K562 (cell line): Measurements from ENCODE around the gene TCF12. TPM values are rescaled to one million over a fixed set of nuclear protein-coding genes. Genes with fewer than 3 reads are reported as not detected.

ENCODE experiments used
- ATAC-seq: fragments of 200-7000 bp; cut with Tn5 transposase; 3 replicates; pipeline ENCODE4 v1.9.1; 2020; ENCODE audit warnings: moderate library complexity
- BruUV-seq: library from RNA; stranded (reverse); fragments of 400-500 nt; replicated peaks from 2 replicates; lab custom pipeline; 2021; lab: Mats Ljungman, UMichigan
- CTCF ChIA-PET: fragments of 300-600 bp; formaldehyde crosslinking; extraction: SDS; loops from one replicate; lab custom pipeline; 2021; ENCODE audit warnings: low intra/inter-chr PET ratio; lab: Yijun Ruan, JAX
- POLR2A ChIA-PET: fragments of 300-600, 350-650 bp; sonication (Branson Sonifier 250); formaldehyde crosslinking; extraction: SDS; loops from one replicate; lab custom pipeline; 2021; ENCODE audit warnings: antibody characterized with exemption, inconsistent platforms; lab: Yijun Ruan, JAX
- DNase-seq, 4 experiments: peaks; one replicate each; pipeline versions ENCODE4 v3.0.0 to v3.0.0-alpha.2; 2011 to 2018; ENCODE audit warnings: low spot score in 3 of 4, mixed read lengths in 3 of 4; ENCODE audit errors: extremely low read depth in 1 of 4
- FAIRE-seq: peaks from 2 replicates; lab custom pipeline; 2011; peaks lifted over from hg19 to GRCh38; lab: Jason Lieb, UNC
- H2AFZ ChIP-seq: 2 replicates; pipeline ENCODE4 v1.6.0; 2011; ENCODE audit warnings: low read depth, low read length, control low read depth, inconsistent platforms
- H3K27ac ChIP-seq: fragments of 200-600 bp; 3 replicates; pipeline ENCODE4 v1.8.0; 2011; ENCODE audit warnings: low read depth, mild to moderate bottlenecking, control low read depth, inconsistent platforms, low read length, moderate library complexity, mixed read lengths; ENCODE audit errors: extremely low read depth
- H3K27me3 ChIP-seq, 2 experiments: fragments of 300-600 bp in 1 of 2; 2 replicates in 1 of 2; 3 replicates in 1 of 2; pipeline versions ENCODE4 v1.6.0 to v1.8.0; 2011; ENCODE audit warnings: inconsistent platforms in 2 of 2, low read length in 2 of 2, mild to moderate bottlenecking in 1 of 2, mixed read lengths in 1 of 2, moderate library complexity in 1 of 2; ENCODE audit not compliant: control insufficient read depth in 2 of 2, insufficient read depth in 2 of 2
- H3K36me3 ChIP-seq: fragments of 300-600 bp; 3 replicates; pipeline ENCODE4 v1.8.0; 2011; ENCODE audit warnings: mild to moderate bottlenecking, low read length, inconsistent platforms; ENCODE audit not compliant: control insufficient read depth, insufficient read depth
- H3K4me1 ChIP-seq, 2 experiments: fragments of 200-600 bp in 1 of 2; replicated peaks in 1 of 2; 2 replicates in 1 of 2; 3 replicates in 1 of 2; pipeline versions ENCODE4 v1.5.1 to v1.8.0; 2011; ENCODE audit warnings: inconsistent platforms in 2 of 2, low read length in 2 of 2, mild to moderate bottlenecking in 1 of 2, mixed read lengths in 1 of 2, moderate library complexity in 1 of 2; ENCODE audit not compliant: control insufficient read depth in 2 of 2, insufficient read depth in 2 of 2
- H3K4me2 ChIP-seq: 2 replicates; pipeline ENCODE4 v1.6.1; 2011; ENCODE audit warnings: low read length, control low read depth, inconsistent platforms, mixed read lengths; ENCODE audit not compliant: insufficient read depth
- H3K4me3 ChIP-seq: fragments of 200-600 bp; sonication (generic), shearing (Covaris generic); 2 replicates; pipeline ENCODE4 v1.5.1; 2016; ENCODE audit warnings: control low read depth, inconsistent platforms
- H3K79me2 ChIP-seq: fragments of 200-600 bp; 3 replicates; pipeline ENCODE4 v1.8.0; 2011; ENCODE audit warnings: low read length, inconsistent platforms; ENCODE audit not compliant: control insufficient read depth, insufficient read depth
- H3K9ac ChIP-seq, 2 experiments: 2 replicates each; pipeline versions ENCODE4 v1.6.0 to v1.6.1; 2011; ENCODE audit warnings: low read depth in 2 of 2, low read length in 2 of 2, control low read depth in 1 of 2, inconsistent platforms in 1 of 2, mild to moderate bottlenecking in 1 of 2, mixed read lengths in 1 of 2; ENCODE audit not compliant: insufficient read depth in 1 of 2
- H3K9me1 ChIP-seq: one replicate; pipeline ENCODE4 v1.6.0; 2011; ENCODE audit warnings: inconsistent platforms, mild to moderate bottlenecking, low read length, moderate library complexity; ENCODE audit not compliant: control insufficient read depth, insufficient read depth
- H3K9me3 ChIP-seq: replicated peaks from 2 replicates; pipeline ENCODE4 v1.5.1; 2011; ENCODE audit warnings: low read depth, low read length, inconsistent platforms; ENCODE audit not compliant: control insufficient read depth, insufficient read depth
- H4K20me1 ChIP-seq: replicated peaks from 2 replicates; pipeline ENCODE4 v1.6.1; 2011; ENCODE audit warnings: low read length, inconsistent platforms, mixed read lengths; ENCODE audit not compliant: control insufficient read depth, insufficient read depth
- ATF7 ChIP-seq: fragments of 450-650 bp; IDR thresholded peaks from 2 replicates; pipeline ENCODE4 v1.7.1; 2014; ENCODE audit warnings: mild to moderate bottlenecking, moderate library complexity
- CHD7 ChIP-seq: fragments of 200-600 bp; sonication (generic); IDR thresholded peaks from one replicate; pipeline ENCODE4 v1.6.1; 2012; ENCODE audit warnings: mild to moderate bottlenecking, low read depth, low read length, inconsistent platforms
- HNRNPH1 ChIP-seq: fragments of 200-400 bp; formaldehyde crosslinking; optimal IDR thresholded peaks from 2 replicates; pipeline ENCODE3; 2017; ENCODE audit warnings: low read depth, mild to moderate bottlenecking, low read length, moderate library complexity
- ILK ChIP-seq: fragments of 450-650 bp; IDR thresholded peaks from 2 replicates; pipeline ENCODE4 v1.6.1; 2016; ENCODE audit warnings: missing genetic modification characterization, low read depth, mild to moderate bottlenecking, missing compliant biosample characterization, moderate library complexity, borderline replicate concordance
- JUN ChIP-seq, 2 experiments: sonication (generic) in 1 of 2; formaldehyde crosslinking in 1 of 2; IDR thresholded peaks; 2 replicates each; pipeline versions ENCODE4 v1.6.1 to v1.8.0; 2012 to 2022; ENCODE audit warnings: borderline replicate concordance in 2 of 2, mild to moderate bottlenecking in 2 of 2, improper control_type of control experiment in 1 of 2, low read depth in 1 of 2, low read length in 1 of 2, missing genetic modification reagents in 1 of 2
- SETDB1 ChIP-seq: IDR thresholded peaks from one replicate; pipeline ENCODE4 v1.6.1; 2012; ENCODE audit warnings: low read length, control low read depth, inconsistent platforms
- SIRT6 ChIP-seq: IDR thresholded peaks from one replicate; pipeline ENCODE4 v1.6.1; 2012; ENCODE audit warnings: low read depth, mild to moderate bottlenecking, control low read depth, inconsistent platforms, low read length, moderate library complexity
- ZNF133 ChIP-seq: fragments of 250-450 bp; sonication (Bioruptor Pico); IDR thresholded peaks from 2 replicates; pipeline ENCODE4 v1.4.0; 2020; ENCODE audit warnings: mild to moderate bottlenecking
- ZZZ3 ChIP-seq: fragments of 450-650 bp; IDR thresholded peaks from 2 replicates; pipeline ENCODE4 v1.6.1; 2016; ENCODE audit warnings: antibody characterized with exemption, mild to moderate bottlenecking, moderate library complexity
- in situ Hi-C: fragments of 300-500 bp; cut with MboI; formaldehyde crosslinking; loops from 4 replicates; pipeline ENCODE4 v1.15.0; 2018; ENCODE audit warnings: inconsistent platforms, mixed read lengths
- intact Hi-C: fragments of 100-400 bp; cut with micrococcal nuclease; formaldehyde crosslinking; loops from 2 replicates; pipeline ENCODE4 v1.14.2; 2022
- polyA plus RNA-seq, 8 experiments: library from polyadenylated mRNA; depleted of rRNA in 4 of 8; stranded (reverse) in 5 of 8; unstranded in 3 of 8; fragments of >200 nt; fragmentation: Nextera tagmentation in 2 of 8; fragmentation: Illumina TruSeq in 1 of 8; extraction: Ambion mirVana in 2 of 8; extraction: Trizol in 1 of 8; gene quantifications; 2 replicates each; pipeline versions ENCODE4 v1.2.1 to v1.2.3, GENCODE V29; 2011 to 2014; ENCODE audit warnings: inconsistent platforms in 1 of 8, missing spikeins in 1 of 8
- total RNA-seq, 7 experiments: library from RNA; depleted of rRNA in 6 of 7; stranded (reverse); fragments of >200 nt in 6 of 7; fragmentation: Illumina TruSeq in 2 of 7; extraction: Trizol in 2 of 7; gene quantifications; 2 replicates each; pipeline versions ENCODE4 v1.2.1 to v1.2.3, GENCODE V29; 2011 to 2021; ENCODE audit warnings: low replicate concordance in 1 of 7
- TF ChIP-seq, protein P1 (sequence below): fragments of 450-650 bp; formaldehyde crosslinking; IDR thresholded peaks from 2 replicates; pipeline ENCODE4 v1.4.0; 2020; ENCODE audit warnings: mild to moderate bottlenecking, moderate library complexity

TCF12 gene
- total and polyA plus RNA-seq, 9 of the 15 experiments (the other 6 are each of a cell fraction or from before 2014, with no cell fraction given), result 10.5 to 132 (median 52.9) TPM

DNA sequence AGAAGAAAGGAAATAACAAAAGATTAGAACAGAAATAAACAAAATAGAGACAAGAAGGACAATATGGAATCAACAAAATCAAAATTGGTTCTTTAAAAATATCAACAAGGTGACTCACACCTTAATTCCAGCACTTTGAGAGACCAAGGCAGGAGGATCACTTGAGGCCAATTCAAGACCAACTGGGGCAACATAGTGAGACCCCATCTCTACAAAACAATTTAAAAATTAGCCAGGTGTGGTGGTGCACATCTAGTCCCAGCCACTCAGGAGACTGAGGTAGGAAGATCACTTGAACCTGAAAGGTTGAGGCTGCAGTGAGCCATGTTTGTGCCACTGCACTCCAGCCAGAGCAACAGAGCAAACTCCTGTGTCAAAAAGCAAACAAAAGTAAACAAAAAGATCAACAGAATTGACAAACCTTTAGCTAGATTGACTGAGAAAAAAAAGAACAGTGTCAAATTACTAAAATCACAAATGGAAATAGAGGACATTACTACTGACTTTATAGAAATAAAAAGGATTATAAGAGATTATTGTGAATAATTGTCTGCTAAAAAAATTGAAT is 267.1 kb downstream of the TCF12 start:
- peaks cover 10% of the 10 kb centered on the region for H3K36me3 ChIP-seq
- no peak overlapping the region for H3K4me3 ChIP-seq
- H2AFZ ChIP-seq, result no peak overlapping the region
- BruUV-seq, result no TSS peak
- FAIRE-seq (peak; percentile 62), DNase-seq (no peak), ATAC-seq (no peak)
- H3K9ac ChIP-seq, result no peak overlapping the region
- CTCF ChIA-PET, result no interaction called here
- H3K27me3 ChIP-seq, result no peaks in the 10 kb centered on the region
- no peak overlapping the region for H3K27ac ChIP-seq
- POLR2A ChIA-PET, result no interaction called here
- no peaks in the 10 kb centered on the region for H3K79me2 ChIP-seq
- H3K9me3 ChIP-seq, result 0 out of 2 replicates have a peak, but pooled peaks cover 1% of the 10 kb centered on the region
- H3K4me1 ChIP-seq, result no peaks in the 10 kb centered on the region
- intact Hi-C loops (no loop called here), in situ Hi-C loops (no loop called here)
- no peaks in the 10 kb centered on the region for H4K20me1 ChIP-seq
- no peak overlapping the region for H3K4me2 ChIP-seq
- no peaks in the 10 kb centered on the region for H3K9me1 ChIP-seq
- TF ChIP-seq HNRNPH1 (no peak), SETDB1 (no peak), JUN (IDR thresholded peaks at IDR 0.05; ENCODE audit: borderline replicate concordance, low read depth, low read length) (no peak), JUN (CRISPR knock-in tag; IDR thresholded peaks at IDR 0.05; ENCODE audit: borderline replicate concordance) (no peak), ZZZ3 (no peak), ATF7 (no peak), CHD7 (no peak), ILK (no peak), SIRT6 (no peak), ZNF133 (no peak)
- TF ChIP-seq, protein P1, sequence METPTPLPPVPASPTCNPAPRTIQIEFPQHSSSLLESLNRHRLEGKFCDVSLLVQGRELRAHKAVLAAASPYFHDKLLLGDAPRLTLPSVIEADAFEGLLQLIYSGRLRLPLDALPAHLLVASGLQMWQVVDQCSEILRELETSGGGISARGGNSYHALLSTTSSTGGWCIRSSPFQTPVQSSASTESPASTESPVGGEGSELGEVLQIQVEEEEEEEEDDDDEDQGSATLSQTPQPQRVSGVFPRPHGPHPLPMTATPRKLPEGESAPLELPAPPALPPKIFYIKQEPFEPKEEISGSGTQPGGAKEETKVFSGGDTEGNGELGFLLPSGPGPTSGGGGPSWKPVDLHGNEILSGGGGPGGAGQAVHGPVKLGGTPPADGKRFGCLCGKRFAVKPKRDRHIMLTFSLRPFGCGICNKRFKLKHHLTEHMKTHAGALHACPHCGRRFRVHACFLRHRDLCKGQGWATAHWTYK (CRISPR knock-in tag), result no peak
